Peyer's patch (tissue), 4 donors: ENCODE data around the gene ARHGEF16. TPM values are rescaled to one million over a fixed set of nuclear protein-coding genes. Genes with fewer than 3 reads are reported as not detected.

Source experiments
- DNase-seq, 3 donors: peaks; one replicate each; pipeline ENCODE4 v3.0.0-alpha.2; 2017 to 2019
- H3K27ac ChIP-seq, 4 donors: fragments of 200-600 bp; sonication (generic); one replicate each; pipeline ENCODE4 v1.5.1; 2016 to 2019
- H3K27me3 ChIP-seq, 2 donors: fragments of 200-600 bp; sonication (generic); one replicate each; pipeline ENCODE4 v1.5.1; 2019
- H3K36me3 ChIP-seq, 3 donors: fragments of 200-600 bp; sonication (generic); one replicate each; pipeline ENCODE4 v1.5.1; 2016 to 2019
- H3K4me1 ChIP-seq, 4 donors: fragments of 200-600 bp; sonication (generic); one replicate each; pipeline ENCODE4 v1.5.1; 2016 to 2019
- H3K4me3 ChIP-seq, 4 donors: fragments of 200-600 bp; sonication (generic); 1 replicate in 3 of 4; 2 replicates in 1 of 4; pipeline ENCODE4 v1.5.1; 2016 to 2019; ENCODE audit warnings: mild to moderate bottlenecking in 1 of 4
- H3K9me3 ChIP-seq, 4 donors: fragments of 200-600 bp; sonication (generic); one replicate each; pipeline ENCODE4 v1.5.1; 2016 to 2019; ENCODE audit warnings: mild to moderate bottlenecking in 1 of 4
- POLR2A ChIP-seq, 2 donors: fragments of 450-650 bp; IDR thresholded peaks; one replicate each; pipeline ENCODE4 v1.5.1; 2017; ENCODE audit warnings: antibody characterized with exemption in 2 of 2, mild to moderate bottlenecking in 2 of 2, moderate library complexity in 2 of 2
- total RNA-seq, 4 donors: library from RNA; depleted of rRNA; stranded (reverse); fragments of >200 nt; gene quantifications; one replicate each; pipeline ENCODE4 v1.1.0, GENCODE V29; 2016
- TF ChIP-seq, protein P1 (sequence below), 6 experiments: fragments of 450-650 bp in 4 of 6; fragments of 200-600 bp in 2 of 6; sonication (generic) in 1 of 6; IDR thresholded peaks; one replicate each; pipeline ENCODE4 v1.5.1; 2017 to 2019; ENCODE audit warnings: antibody characterized with exemption in 6 of 6, mild to moderate bottlenecking in 3 of 6, moderate library complexity in 1 of 6

ARHGEF16 gene
- total RNA-seq, 4 donors from 2014 or later = 43.7 to 225 (median 182) TPM

DNA sequence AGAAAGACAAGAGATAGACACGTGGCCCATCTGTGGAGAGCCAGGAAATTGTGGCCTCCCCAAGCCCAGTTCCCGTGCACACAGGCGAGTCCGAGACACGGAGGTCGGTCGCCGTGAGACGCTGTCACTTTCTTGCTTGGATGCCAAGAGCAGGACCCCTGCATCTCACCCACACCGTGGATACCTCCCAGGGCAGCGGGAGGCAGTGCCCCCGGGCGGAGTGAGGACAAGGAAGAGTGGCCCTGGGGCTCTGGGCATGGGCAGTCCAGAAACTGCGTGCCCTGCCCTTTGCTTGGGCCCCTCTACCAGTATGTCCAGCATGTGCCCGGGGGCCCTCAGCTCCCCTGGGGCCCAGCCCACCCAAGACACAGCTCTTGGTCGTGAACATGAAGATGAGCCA, 24.7 kb upstream of the ARHGEF16 start:
- no peak overlapping the region for H3K27ac ChIP-seq
- H3K27me3 ChIP-seq = no peaks in the 10 kb centered on the region
- TF ChIP-seq, protein P1, sequence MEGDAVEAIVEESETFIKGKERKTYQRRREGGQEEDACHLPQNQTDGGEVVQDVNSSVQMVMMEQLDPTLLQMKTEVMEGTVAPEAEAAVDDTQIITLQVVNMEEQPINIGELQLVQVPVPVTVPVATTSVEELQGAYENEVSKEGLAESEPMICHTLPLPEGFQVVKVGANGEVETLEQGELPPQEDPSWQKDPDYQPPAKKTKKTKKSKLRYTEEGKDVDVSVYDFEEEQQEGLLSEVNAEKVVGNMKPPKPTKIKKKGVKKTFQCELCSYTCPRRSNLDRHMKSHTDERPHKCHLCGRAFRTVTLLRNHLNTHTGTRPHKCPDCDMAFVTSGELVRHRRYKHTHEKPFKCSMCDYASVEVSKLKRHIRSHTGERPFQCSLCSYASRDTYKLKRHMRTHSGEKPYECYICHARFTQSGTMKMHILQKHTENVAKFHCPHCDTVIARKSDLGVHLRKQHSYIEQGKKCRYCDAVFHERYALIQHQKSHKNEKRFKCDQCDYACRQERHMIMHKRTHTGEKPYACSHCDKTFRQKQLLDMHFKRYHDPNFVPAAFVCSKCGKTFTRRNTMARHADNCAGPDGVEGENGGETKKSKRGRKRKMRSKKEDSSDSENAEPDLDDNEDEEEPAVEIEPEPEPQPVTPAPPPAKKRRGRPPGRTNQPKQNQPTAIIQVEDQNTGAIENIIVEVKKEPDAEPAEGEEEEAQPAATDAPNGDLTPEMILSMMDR (IDR thresholded peaks at IDR 0.05) = no peak
- TF ChIP-seq POLR2A (IDR thresholded peaks at IDR 0.05) = no peak
- no peak for DNase-seq
- H3K9me3 ChIP-seq = no peaks in the 10 kb centered on the region
- no peaks in the 10 kb centered on the region for H3K4me1 ChIP-seq
- H3K4me3 ChIP-seq = no peak overlapping the region
- H3K36me3 ChIP-seq = no peaks in the 10 kb centered on the region

DNA sequence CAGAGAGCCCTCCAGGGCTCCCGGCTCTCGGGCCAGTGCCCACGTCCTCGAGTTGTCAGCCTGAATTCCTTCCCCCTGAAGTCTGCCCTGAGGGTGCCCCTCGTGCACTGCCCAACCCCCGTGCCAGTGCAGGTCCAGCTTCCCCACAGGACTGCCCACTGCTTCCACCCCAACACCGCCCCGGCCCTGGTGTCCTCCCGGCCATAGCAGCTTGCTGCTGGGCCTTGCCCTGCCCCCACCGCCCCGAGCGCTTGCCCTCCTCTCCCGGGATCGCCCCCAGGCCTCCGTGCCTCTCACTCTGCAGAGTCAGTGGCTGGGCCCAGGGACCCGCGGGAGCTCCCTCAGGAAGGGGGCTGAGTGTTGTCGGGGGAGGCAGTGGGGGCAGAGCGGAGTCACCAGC, 24.1 kb upstream of the ARHGEF16 start:
- no peaks in the 10 kb centered on the region for H3K27me3 ChIP-seq
- no peaks in the 10 kb centered on the region for H3K9me3 ChIP-seq
- no peak for DNase-seq
- no peaks in the 10 kb centered on the region for H3K36me3 ChIP-seq
- H3K4me3 ChIP-seq = no peak overlapping the region
- H3K27ac ChIP-seq = no peak overlapping the region
- H3K4me1 ChIP-seq = no peaks in the 10 kb centered on the region
- TF ChIP-seq, protein P1 (IDR thresholded peaks at IDR 0.05) = no peak
- TF ChIP-seq POLR2A (IDR thresholded peaks at IDR 0.05) = no peak

DNA sequence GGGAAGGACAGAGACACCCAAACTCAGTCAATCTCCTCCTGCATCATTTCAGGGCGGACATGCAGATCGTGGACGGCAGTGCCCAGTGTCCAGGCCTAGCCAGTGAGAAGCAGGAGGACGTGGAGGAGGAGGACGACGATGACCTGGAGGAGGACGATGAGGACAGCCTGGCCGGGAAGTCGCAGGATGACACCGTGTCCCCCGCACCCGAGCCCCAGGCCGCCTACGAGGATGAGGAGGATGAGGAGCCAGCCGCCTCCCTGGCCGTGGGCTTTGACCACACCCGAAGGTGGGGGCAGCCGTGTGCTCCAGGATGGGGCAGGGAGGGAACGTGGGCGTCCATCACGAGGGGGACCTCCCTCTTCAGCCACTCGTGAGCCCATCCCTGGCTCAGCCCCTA, 23.6 kb upstream of the ARHGEF16 start:
- no peak for DNase-seq
- H3K4me3 ChIP-seq = no peak overlapping the region
- H3K27ac ChIP-seq = no peak overlapping the region
- no peaks in the 10 kb centered on the region for H3K27me3 ChIP-seq
- H3K9me3 ChIP-seq = no peaks in the 10 kb centered on the region
- H3K36me3 ChIP-seq = no peaks in the 10 kb centered on the region
- TF ChIP-seq, protein P1 (IDR thresholded peaks at IDR 0.05) = no peak
- no peak for TF ChIP-seq POLR2A (IDR thresholded peaks at IDR 0.05)
- H3K4me1 ChIP-seq = no peaks in the 10 kb centered on the region

DNA sequence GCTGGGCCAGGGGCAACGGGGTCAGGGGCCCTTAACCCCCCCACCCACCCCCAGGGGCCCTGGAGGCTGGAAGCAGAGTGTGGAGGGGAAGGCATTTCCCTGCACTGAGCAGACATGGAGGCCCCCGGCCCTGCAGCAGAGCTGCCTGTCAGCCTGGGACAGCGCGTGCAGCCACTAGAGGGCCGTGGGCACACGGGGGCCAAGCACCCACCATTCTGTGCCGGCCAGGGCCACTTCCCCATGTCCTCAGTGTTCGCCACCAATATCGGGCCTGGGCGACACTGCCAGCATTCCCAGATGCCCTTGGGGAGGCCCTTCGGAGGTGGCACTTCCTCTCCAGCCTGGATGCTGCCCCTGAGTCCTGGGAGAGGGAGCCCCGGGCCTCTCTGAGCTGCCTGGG, 23.2 kb upstream of the ARHGEF16 start:
- H3K27ac ChIP-seq = no peak overlapping the region
- H3K27me3 ChIP-seq = no peaks in the 10 kb centered on the region
- no peaks in the 10 kb centered on the region for H3K4me1 ChIP-seq
- DNase-seq = no peak
- H3K4me3 ChIP-seq = no peak overlapping the region
- TF ChIP-seq POLR2A (IDR thresholded peaks at IDR 0.05) = no peak
- H3K36me3 ChIP-seq = no peaks in the 10 kb centered on the region
- H3K9me3 ChIP-seq = no peaks in the 10 kb centered on the region

DNA sequence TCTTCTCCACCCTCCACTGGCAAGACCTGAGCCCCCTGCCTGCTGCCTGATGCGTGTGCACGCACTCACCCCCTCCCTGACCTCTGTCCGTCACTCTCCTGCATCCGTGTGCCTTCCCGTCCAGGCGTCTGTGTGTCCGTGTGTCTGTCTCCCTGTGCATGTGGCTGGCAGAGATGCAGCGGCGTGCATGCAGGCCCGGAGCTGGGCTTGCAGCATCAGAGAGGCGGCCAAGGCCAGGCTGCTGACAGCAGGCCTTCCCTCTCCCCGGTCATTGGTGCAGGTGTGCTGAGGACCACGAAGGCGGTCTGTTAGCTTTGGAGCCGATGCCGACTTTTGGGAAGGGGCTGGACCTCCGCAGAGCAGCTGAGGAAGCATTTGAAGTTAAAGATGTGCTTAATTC, 22.8 kb upstream of the ARHGEF16 start:
- Histone ChIP-seq H3K36me3 (no peaks in the 10 kb centered on the region), H3K27ac (no peak overlapping the region), H3K4me1 (no peaks in the 10 kb centered on the region), H3K9me3 (no peaks in the 10 kb centered on the region), H3K4me3 (no peak overlapping the region), H3K27me3 (no peaks in the 10 kb centered on the region)
- TF ChIP-seq, protein P1 (IDR thresholded peaks at IDR 0.05) = no peak
- no peak for TF ChIP-seq POLR2A (IDR thresholded peaks at IDR 0.05)
- no peak for DNase-seq

DNA sequence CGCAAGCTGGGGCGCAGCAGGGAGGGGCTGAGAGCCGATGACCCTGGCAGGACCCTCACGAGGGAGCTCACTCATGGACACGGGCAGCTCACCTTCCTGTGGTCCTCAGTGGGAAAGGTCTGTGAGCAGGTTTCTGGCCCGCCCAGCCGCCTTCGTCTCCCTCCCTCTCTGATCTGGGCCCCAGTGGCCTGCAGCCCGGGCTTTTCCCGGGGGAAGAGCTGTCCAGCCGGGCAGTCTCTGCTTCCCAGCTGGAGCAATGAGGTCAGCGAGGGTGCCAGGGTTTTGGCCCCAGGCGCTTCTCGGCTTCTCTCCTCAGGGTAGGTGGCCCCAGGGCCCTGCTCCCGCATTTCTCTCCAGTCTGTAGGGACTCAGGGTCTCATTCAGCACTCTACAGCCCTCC, 22.2 kb upstream of the ARHGEF16 start:
- TF ChIP-seq, protein P1 (IDR thresholded peaks at IDR 0.05) = no peak
- TF ChIP-seq POLR2A (IDR thresholded peaks at IDR 0.05) = no peak
- Histone ChIP-seq H3K4me3 (no peak overlapping the region), H3K27ac (no peak overlapping the region), H3K36me3 (no peaks in the 10 kb centered on the region), H3K4me1 (no peaks in the 10 kb centered on the region), H3K9me3 (no peaks in the 10 kb centered on the region), H3K27me3 (no peaks in the 10 kb centered on the region)
- DNase-seq = no peak
